Measurements from ENCODE around the gene KAT8.

The KAT8 gene

DNA sequence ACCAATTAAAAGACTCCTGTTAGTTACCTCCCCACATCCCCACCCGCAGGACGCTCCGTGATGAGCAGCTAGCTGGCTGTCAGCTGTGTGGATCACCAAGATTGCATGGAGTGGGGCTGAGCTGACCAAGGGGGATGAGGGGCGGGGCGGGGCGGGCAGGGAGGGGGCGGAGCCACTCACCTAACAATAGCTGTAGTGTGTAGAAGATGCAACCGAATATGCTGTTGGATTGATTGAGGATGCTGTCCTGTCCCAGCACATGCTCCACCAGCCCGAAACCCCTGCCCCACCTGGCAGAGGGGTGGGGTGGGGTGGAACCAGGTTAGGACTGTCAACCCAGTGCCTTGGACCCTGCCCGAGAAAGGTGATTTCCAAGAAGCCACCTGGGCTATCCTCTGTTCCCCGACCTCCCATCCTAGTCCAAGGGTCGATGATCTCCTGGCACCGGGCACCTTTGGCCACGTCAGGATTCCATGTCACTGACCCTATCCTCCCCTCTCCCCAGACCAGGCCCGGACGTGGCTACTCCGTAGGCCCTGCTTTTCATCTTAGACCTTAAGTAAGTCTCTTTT is 24.2 kb upstream of the KAT8 start:
- peak; percentile 41 for ATAC-seq
- TF ChIP-seq ZFP3 (CRISPR knock-in tag; IDR thresholded peaks at IDR 0.05) = no peak
- TF ChIP-seq TCF4 (CRISPR knock-in tag; IDR thresholded peaks at IDR 0.05; ENCODE audit: borderline replicate concordance) = no peak
- TF ChIP-seq ZNF565 (CRISPR knock-in tag; conservative IDR thresholded peaks at IDR 0.05; ENCODE audit: low read depth) = no peak
- no peak for TF ChIP-seq OSR1 (CRISPR knock-in tag; IDR thresholded peaks at IDR 0.05)
- TF ChIP-seq ESRRG (CRISPR knock-in tag; IDR thresholded peaks at IDR 0.05) = no peak
- TF ChIP-seq ZFP30 (CRISPR knock-in tag; IDR thresholded peaks at IDR 0.05) = no peak
- TF ChIP-seq PATZ1 (CRISPR knock-in tag; IDR thresholded peaks at IDR 0.05; ENCODE audit: borderline replicate concordance) = no peak
- TF ChIP-seq, protein P1, sequence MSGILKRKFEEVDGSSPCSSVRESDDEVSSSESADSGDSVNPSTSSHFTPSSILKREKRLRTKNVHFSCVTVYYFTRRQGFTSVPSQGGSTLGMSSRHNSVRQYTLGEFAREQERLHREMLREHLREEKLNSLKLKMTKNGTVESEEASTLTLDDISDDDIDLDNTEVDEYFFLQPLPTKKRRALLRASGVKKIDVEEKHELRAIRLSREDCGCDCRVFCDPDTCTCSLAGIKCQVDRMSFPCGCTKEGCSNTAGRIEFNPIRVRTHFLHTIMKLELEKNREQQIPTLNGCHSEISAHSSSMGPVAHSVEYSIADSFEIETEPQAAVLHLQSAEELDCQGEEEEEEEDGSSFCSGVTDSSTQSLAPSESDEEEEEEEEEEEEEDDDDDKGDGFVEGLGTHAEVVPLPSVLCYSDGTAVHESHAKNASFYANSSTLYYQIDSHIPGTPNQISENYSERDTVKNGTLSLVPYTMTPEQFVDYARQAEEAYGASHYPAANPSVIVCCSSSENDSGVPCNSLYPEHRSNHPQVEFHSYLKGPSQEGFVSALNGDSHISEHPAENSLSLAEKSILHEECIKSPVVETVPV (CRISPR knock-in tag; IDR thresholded peaks at IDR 0.05) = no peak
- no peak for TF ChIP-seq ZNF8 (CRISPR knock-in tag; IDR thresholded peaks at IDR 0.05)
- TF ChIP-seq, protein P2, sequence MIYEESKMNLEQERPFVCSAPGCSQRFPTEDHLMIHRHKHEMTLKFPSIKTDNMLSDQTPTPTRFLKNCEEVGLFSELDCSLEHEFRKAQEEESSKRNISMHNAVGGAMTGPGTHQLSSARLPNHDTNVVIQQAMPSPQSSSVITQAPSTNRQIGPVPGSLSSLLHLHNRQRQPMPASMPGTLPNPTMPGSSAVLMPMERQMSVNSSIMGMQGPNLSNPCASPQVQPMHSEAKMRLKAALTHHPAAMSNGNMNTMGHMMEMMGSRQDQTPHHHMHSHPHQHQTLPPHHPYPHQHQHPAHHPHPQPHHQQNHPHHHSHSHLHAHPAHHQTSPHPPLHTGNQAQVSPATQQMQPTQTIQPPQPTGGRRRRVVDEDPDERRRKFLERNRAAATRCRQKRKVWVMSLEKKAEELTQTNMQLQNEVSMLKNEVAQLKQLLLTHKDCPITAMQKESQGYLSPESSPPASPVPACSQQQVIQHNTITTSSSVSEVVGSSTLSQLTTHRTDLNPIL (CRISPR knock-in tag; IDR thresholded peaks at IDR 0.05; ENCODE audit: low read depth) = no peak
- no peak for TF ChIP-seq ARNTL (CRISPR knock-in tag; IDR thresholded peaks at IDR 0.05; ENCODE audit: borderline replicate concordance, low read depth)
- TF ChIP-seq ISL1 (CRISPR knock-in tag; IDR thresholded peaks at IDR 0.05) = no peak
- no peak for TF ChIP-seq RARB (CRISPR knock-in tag; IDR thresholded peaks at IDR 0.05)
- TF ChIP-seq TSHZ2 (CRISPR knock-in tag; IDR thresholded peaks at IDR 0.05) = no peak
- TF ChIP-seq CSDC2 (CRISPR knock-in tag; IDR thresholded peaks at IDR 0.05) = no peak
- no peak for TF ChIP-seq ZNF70 (CRISPR knock-in tag; IDR thresholded peaks at IDR 0.05)

GRCh38 chr16:31094088-31094423 is 23.4 kb upstream of the KAT8 start:
- peak; percentile 46 for ATAC-seq

DNA sequence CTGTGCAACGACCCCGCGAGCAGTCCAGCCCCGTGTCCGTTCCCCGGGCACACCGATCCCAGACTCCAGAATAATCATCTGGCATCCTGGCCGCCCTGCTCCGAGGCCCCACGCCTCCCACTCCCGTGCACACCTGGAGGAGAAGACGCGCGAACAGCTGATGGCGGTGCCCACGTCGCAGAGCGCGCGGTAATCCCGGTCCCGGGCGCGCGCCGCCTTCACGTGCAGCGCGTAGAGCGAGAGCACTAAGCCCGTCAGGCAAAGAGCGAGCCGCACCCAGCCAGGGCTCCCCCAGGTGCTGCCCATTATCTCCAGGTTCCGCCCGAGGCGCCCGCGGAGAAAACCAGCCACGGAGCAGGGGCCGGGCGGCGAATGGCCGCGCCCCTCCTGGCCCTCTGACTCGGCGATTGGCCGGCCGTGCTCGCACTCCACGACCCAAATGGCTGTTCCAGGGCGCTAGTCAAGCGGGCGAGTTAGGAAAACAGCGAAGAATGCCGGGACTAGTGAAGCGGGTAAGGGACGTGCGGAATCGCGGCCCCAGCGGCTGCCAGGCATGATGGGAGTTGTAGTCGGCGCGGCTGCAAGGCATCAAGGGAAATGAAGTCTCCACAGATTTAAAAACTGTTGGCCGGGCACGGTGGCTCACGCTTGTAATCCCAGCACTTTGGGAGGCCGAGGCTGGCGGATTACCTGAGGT is 22.9 kb upstream of the KAT8 start, which contains the start of gene VKORC1:
VKORC1 (minus strand) TSS at position 374 of the 697 bp plus-strand sequence; CDS start at position 306, 68 bp downstream.
- peak; percentile 97 for ATAC-seq

More at GRCh38 chr16:31094088-31094423, 23.4 kb upstream of the KAT8 start:
- TF ChIP-seq SNAI2 (CRISPR knock-in tag; IDR thresholded peaks at IDR 0.05) = no peak
- TF ChIP-seq ZNF8 (CRISPR knock-in tag; IDR thresholded peaks at IDR 0.05) = no peak
- TF ChIP-seq ZNF565 (CRISPR knock-in tag; conservative IDR thresholded peaks at IDR 0.05; ENCODE audit: low read depth) = no peak
- TF ChIP-seq CSDC2 (CRISPR knock-in tag; IDR thresholded peaks at IDR 0.05) = no peak
- no peak for TF ChIP-seq ZFP30 (CRISPR knock-in tag; IDR thresholded peaks at IDR 0.05)
- no peak for TF ChIP-seq POU6F1 (CRISPR knock-in tag; IDR thresholded peaks at IDR 0.05; ENCODE audit: borderline replicate concordance, low read depth)

More for the DNA sequence above, 22.9 kb upstream of the KAT8 start, which contains the start of gene VKORC1:
- no peak for TF ChIP-seq SNAI2 (CRISPR knock-in tag; IDR thresholded peaks at IDR 0.05)
- TF ChIP-seq TSHZ2 (CRISPR knock-in tag; IDR thresholded peaks at IDR 0.05) = 0 out of 2 replicates have a peak, but pooled peaks have one; percentile 17
